CD14-positive monocyte (primary cell): Measurements from ENCODE around the gene APMAP. TPM values are rescaled to one million over a fixed set of nuclear protein-coding genes. Genes with fewer than 3 reads are reported as not detected.
A peak's percentile ranks its signal among the peaks of the same experiment; 100 is the strongest.

Experiments used
- DNase-seq, 3 donors: peaks; one replicate each; pipeline ENCODE4 v3.0.0-alpha.2; 2011 to 2022
- H2AFZ ChIP-seq: 2 replicates; pipeline ENCODE4 v1.6.0; 2012; ENCODE audit warnings: mild to moderate bottlenecking, low read depth, low read length, inconsistent platforms; ENCODE audit not compliant: insufficient read depth, poor library complexity, severe bottlenecking
- H3K27ac ChIP-seq, 2 donors: 1 replicate in 1 of 2; 2 replicates in 1 of 2; pipeline ENCODE4 v1.5.1; 2012 to 2013; ENCODE audit warnings: low read length in 2 of 2, control low read depth in 1 of 2, inconsistent platforms in 1 of 2, low read depth in 1 of 2, mild to moderate bottlenecking in 1 of 2
- H3K27me3 ChIP-seq, 2 donors: one replicate each; pipeline versions ENCODE4 v1.6.0 to v1.6.1; 2011 to 2013; ENCODE audit warnings: low read length in 2 of 2; ENCODE audit not compliant: control insufficient read depth in 2 of 2, insufficient read depth in 2 of 2
- H3K36me3 ChIP-seq, 2 donors: replicated peaks in 1 of 2; 1 replicate in 1 of 2; 2 replicates in 1 of 2; pipeline versions ENCODE4 v1.5.1 to v1.6.1; 2012 to 2013; ENCODE audit warnings: low read length in 2 of 2, control low read depth in 1 of 2, inconsistent platforms in 1 of 2, mild to moderate bottlenecking in 1 of 2; ENCODE audit not compliant: insufficient read depth in 2 of 2, control insufficient read depth in 1 of 2
- H3K4me1 ChIP-seq, 2 donors: 1 replicate in 1 of 2; 2 replicates in 1 of 2; pipeline versions ENCODE4 v1.5.1 to v1.6.1; 2012 to 2013; ENCODE audit warnings: low read length in 2 of 2, control low read depth in 1 of 2, inconsistent platforms in 1 of 2, mild to moderate bottlenecking in 1 of 2, moderate library complexity in 1 of 2; ENCODE audit not compliant: insufficient read depth in 2 of 2, control insufficient read depth in 1 of 2
- H3K4me2 ChIP-seq: replicated peaks from 2 replicates; pipeline ENCODE3; 2012; ENCODE audit warnings: low read length, moderate library complexity, mild to moderate bottlenecking; ENCODE audit not compliant: poor library complexity, severe bottlenecking; ENCODE audit errors: extremely low read depth
- H3K4me3 ChIP-seq, 3 experiments: fragments of 200-600 bp in 1 of 3; sonication (generic) in 1 of 3; replicated peaks in 1 of 3; 1 replicate in 2 of 3; 2 replicates in 1 of 3; pipeline ENCODE4 v1.5.1; 2011 to 2013; ENCODE audit warnings: low read length in 3 of 3, mild to moderate bottlenecking in 3 of 3, control low read depth in 2 of 3, low read depth in 2 of 3, inconsistent platforms in 1 of 3, moderate library complexity in 1 of 3
- H3K79me2 ChIP-seq: 2 replicates; pipeline ENCODE4 v1.6.0; 2012; ENCODE audit warnings: mild to moderate bottlenecking, control low read depth, inconsistent platforms, low read length, moderate library complexity; ENCODE audit not compliant: insufficient read depth
- H3K9ac ChIP-seq: 2 replicates; pipeline ENCODE4 v1.6.0; 2017; ENCODE audit warnings: low read length, mild to moderate bottlenecking; ENCODE audit not compliant: insufficient read depth, poor library complexity, severe bottlenecking
- H3K9me3 ChIP-seq, 2 donors: replicated peaks in 1 of 2; 1 replicate in 1 of 2; 2 replicates in 1 of 2; pipeline versions ENCODE4 v1.5.1 to v1.6.1; 2012 to 2013; ENCODE audit warnings: low read length in 2 of 2, control low read depth in 1 of 2; ENCODE audit not compliant: control insufficient read depth in 1 of 2, insufficient read depth in 1 of 2
- H4K20me1 ChIP-seq: 2 replicates; pipeline ENCODE4 v1.6.0; 2012; ENCODE audit warnings: mild to moderate bottlenecking, low read length, control low read depth, moderate library complexity; ENCODE audit not compliant: insufficient read depth
- H3K27ac Mint-ChIP-seq, 7 donors: one replicate each; pipeline ENCODE4 v1.8.0; 2020; ENCODE audit warnings: mild to moderate bottlenecking in 7 of 7, mixed read lengths in 7 of 7, moderate library complexity in 6 of 7, inconsistent platforms in 2 of 7
- H3K27me3 Mint-ChIP-seq, 3 donors: one replicate each; pipeline ENCODE4 v1.8.0; 2021 to 2022; ENCODE audit warnings: low read depth in 3 of 3, mild to moderate bottlenecking in 3 of 3, mixed read lengths in 3 of 3, moderate library complexity in 3 of 3, inconsistent platforms in 1 of 3
- H3K36me3 Mint-ChIP-seq, 2 donors: one replicate each; pipeline ENCODE4 v1.8.0; 2020; ENCODE audit warnings: mixed read lengths in 2 of 2, inconsistent platforms in 1 of 2, mild to moderate bottlenecking in 1 of 2
- H3K4me1 Mint-ChIP-seq: one replicate; pipeline ENCODE4 v1.8.0; 2020; ENCODE audit warnings: mild to moderate bottlenecking, mixed read lengths
- H3K4me3 Mint-ChIP-seq, 2 donors: one replicate each; pipeline ENCODE4 v1.8.0; 2020; ENCODE audit warnings: mild to moderate bottlenecking in 2 of 2, mixed read lengths in 2 of 2, moderate library complexity in 1 of 2
- H3K9me3 Mint-ChIP-seq, 7 donors: one replicate each; pipeline ENCODE4 v1.8.0; 2020 to 2022; ENCODE audit warnings: mixed read lengths in 7 of 7, mild to moderate bottlenecking in 6 of 7, moderate library complexity in 6 of 7, inconsistent platforms in 2 of 7
- WGBS: methylation state at CpG from one replicate; pipeline ENCODE4 v1.1.5; 2013; ENCODE audit warnings: missing lambda C conversion rate; ENCODE audit not compliant: insufficient coverage; 5-methylcytosine and 5-hydroxymethylcytosine counted together
- intact Hi-C, 2 donors: fragments of 100-400 bp; cut with micrococcal nuclease; formaldehyde crosslinking; loops; one replicate each; pipeline versions ENCODE4 v1.15.0 to v1.15.1; 2023
- polyA plus RNA-seq, 3 donors: library from polyadenylated mRNA; depleted of rRNA in 1 of 3; unstranded in 2 of 3; stranded (reverse) in 1 of 3; fragments of 300-500 nt in 2 of 3; fragments of >200 nt in 1 of 3; fragmentation: Illumina TruSeq in 2 of 3; gene quantifications; 1 replicate in 2 of 3; 2 replicates in 1 of 3; pipeline ENCODE4 v1.2.3, GENCODE V29; 2012 to 2021
- TF ChIP-seq, protein P1 (sequence below): fragments of 200-600 bp; IDR thresholded peaks from one replicate; pipeline ENCODE4 v1.8.0; 2022; ENCODE audit warnings: antibody characterized with exemption, mild to moderate bottlenecking

The APMAP gene
- polyA plus RNA-seq, 3 donors = 26.9 to 74.0 (median 73.2) TPM

DNA sequence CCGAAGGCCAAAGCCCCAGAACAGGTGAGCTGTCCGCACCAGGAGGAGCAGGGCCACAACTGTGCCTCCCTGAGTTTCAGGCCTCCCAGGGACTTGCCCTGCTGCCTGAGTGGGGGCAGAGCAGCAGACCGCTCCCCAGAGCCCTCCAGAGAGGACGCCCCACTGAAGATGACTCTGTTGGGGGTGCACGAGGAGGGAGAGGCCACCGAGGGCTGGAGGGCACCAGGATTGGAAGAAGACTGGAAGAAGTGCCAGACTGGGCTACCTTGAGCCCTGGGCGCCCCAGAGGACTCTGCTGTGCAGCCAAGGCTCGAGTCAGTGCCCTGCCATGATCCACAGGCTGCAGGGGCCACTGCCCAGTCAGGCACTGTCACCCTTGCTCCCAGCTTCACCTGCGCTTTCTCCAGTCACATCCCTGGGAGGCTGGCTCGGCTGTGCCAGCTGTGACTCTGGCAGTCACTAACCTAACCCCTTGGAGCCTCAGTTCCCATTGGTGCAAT, 32.2 kb downstream of the APMAP start:
- no peaks in the 10 kb centered on the region for H3K4me1 ChIP-seq
- no peaks in the 10 kb centered on the region for H3K27me3 ChIP-seq
- no peak for DNase-seq
- peaks cover 74 to 82% of the 10 kb centered on the region in 2 donors for H3K36me3 Mint-ChIP-seq
- no peak overlapping the region for H3K27ac ChIP-seq
- WGBS = 92% methylated on average over 10 of the region's 10 CpGs
- H3K4me3 Mint-ChIP-seq = no peak overlapping the region
- intact Hi-C loops = no loop called here
- no peak overlapping the region for H3K4me2 ChIP-seq
- peaks cover 9% of the 10 kb centered on the region for H3K4me1 Mint-ChIP-seq
- no peaks in the 10 kb centered on the region for H4K20me1 ChIP-seq
- H3K9ac ChIP-seq = no peak overlapping the region
- peaks cover 0 to 1% (median 0%) of the 10 kb centered on the region in 3 donors for H3K27me3 Mint-ChIP-seq
- peaks cover 74 to 82% of the 10 kb centered on the region in 2 donors for H3K36me3 ChIP-seq
- peaks cover 0 to 3% (median 0%) of the 10 kb centered on the region in 7 donors for H3K9me3 Mint-ChIP-seq
- peak overlapping the region in 2 of 7 donors; percentile 43 to 79 for H3K27ac Mint-ChIP-seq
- H2AFZ ChIP-seq = no peak overlapping the region
- H3K79me2 ChIP-seq = peaks cover 4% of the 10 kb centered on the region
- no peak overlapping the region for H3K4me3 ChIP-seq
- TF ChIP-seq, protein P1, sequence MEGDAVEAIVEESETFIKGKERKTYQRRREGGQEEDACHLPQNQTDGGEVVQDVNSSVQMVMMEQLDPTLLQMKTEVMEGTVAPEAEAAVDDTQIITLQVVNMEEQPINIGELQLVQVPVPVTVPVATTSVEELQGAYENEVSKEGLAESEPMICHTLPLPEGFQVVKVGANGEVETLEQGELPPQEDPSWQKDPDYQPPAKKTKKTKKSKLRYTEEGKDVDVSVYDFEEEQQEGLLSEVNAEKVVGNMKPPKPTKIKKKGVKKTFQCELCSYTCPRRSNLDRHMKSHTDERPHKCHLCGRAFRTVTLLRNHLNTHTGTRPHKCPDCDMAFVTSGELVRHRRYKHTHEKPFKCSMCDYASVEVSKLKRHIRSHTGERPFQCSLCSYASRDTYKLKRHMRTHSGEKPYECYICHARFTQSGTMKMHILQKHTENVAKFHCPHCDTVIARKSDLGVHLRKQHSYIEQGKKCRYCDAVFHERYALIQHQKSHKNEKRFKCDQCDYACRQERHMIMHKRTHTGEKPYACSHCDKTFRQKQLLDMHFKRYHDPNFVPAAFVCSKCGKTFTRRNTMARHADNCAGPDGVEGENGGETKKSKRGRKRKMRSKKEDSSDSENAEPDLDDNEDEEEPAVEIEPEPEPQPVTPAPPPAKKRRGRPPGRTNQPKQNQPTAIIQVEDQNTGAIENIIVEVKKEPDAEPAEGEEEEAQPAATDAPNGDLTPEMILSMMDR = no peak
- H3K9me3 ChIP-seq = no peaks in the 10 kb centered on the region

DNA sequence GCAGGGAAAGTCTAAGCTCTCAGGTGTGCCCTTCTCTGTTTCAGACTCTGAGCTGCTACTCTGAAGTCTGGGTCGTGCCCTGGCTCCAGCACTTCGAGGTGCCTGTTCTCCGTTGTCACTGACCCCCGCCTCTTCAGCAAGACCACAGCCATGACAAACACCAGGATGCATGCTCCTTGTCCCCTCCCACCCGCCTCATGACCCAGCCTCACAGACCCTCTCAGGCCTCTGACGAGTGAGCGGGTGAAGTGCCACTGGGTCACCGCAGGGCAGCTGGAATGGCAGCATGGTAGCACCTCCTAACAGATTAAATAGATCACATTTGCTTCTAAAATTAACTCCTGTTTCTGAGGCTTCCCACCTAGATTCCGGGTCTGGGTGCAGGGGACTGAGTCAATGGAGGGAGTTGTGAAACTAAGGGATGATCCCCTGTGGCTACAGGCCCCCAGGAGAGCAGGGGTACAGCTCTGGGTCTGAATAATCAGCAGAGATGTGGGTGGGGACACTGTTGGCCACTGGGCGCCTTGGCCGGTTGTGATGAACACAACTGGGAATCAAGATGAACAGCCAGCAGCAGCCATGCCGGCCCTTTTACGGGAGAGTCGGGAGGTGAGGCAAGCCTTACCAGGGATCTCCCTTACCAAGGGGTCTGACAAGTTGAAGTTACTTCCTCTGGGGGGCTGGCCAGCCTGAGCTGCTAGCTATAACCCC, 32.8 kb downstream of the APMAP start:
- Histone ChIP-seq H2AFZ (no peak overlapping the region), H3K4me1 (peaks cover 5 to 6% of the 10 kb centered on the region in 2 donors), H3K9ac (no peak overlapping the region), H3K27ac (no peak overlapping the region), H3K27me3 (no peaks in the 10 kb centered on the region), H4K20me1 (no peaks in the 10 kb centered on the region), H3K4me3 (no peak overlapping the region), H3K9me3 (no peaks in the 10 kb centered on the region), H3K79me2 (peaks cover 4% of the 10 kb centered on the region), H3K36me3 (peaks cover 70 to 76% of the 10 kb centered on the region in 2 donors), H3K4me2 (no peak overlapping the region)
- Mint-ChIP-seq H3K27me3 (peaks cover 0 to 1% (median 0%) of the 10 kb centered on the region in 3 donors), H3K9me3 (peaks cover 0 to 3% (median 0%) of the 10 kb centered on the region in 7 donors), H3K4me3 (no peak overlapping the region), H3K36me3 (peaks cover 68 to 76% of the 10 kb centered on the region in 2 donors), H3K27ac (peak overlapping the region in 2 of 7 donors; percentile 23 to 79), H3K4me1 (peaks cover 14% of the 10 kb centered on the region)
- intact Hi-C loops = no loop called here
- 90% methylated on average over 11 of the region's 14 CpGs for WGBS
- no peak for DNase-seq
- TF ChIP-seq, protein P1 = no peak
